Non-pigmented ciliary epithelial cell (primary cell): Measurements from ENCODE around the gene SEMA3E.

Source experiments
- DNase-seq: peaks from one replicate; pipeline ENCODE4 v3.0.0-alpha.2; 2010; ENCODE audit warnings: low read depth

SEMA3E gene

GRCh38 chr7:83640731-83641537 lies 8.0 kb downstream of the SEMA3E start:
- DNase-seq: no peak

- DNase-seq: no peak
Observed at GRCh38 chr7:83640240-83640639, 8.7 kb downstream of the SEMA3E start.

GRCh38 chr7:83633516-83633915 lies 15.4 kb downstream of the SEMA3E start:
- no peak for DNase-seq

- DNase-seq: no peak
Observed at GRCh38 chr7:83629117-83629880, 19.6 kb downstream of the SEMA3E start.

- DNase-seq: no peak
Observed at GRCh38 chr7:83617858-83618257, 31.1 kb downstream of the SEMA3E start.

GRCh38 chr7:83614112-83614511 lies 34.8 kb downstream of the SEMA3E start:
- no peak for DNase-seq

- DNase-seq: no peak
Observed at GRCh38 chr7:83613232-83613631, 35.7 kb downstream of the SEMA3E start.

- DNase-seq: no peak
Observed at GRCh38 chr7:83611776-83612175, 37.2 kb downstream of the SEMA3E start.

GRCh38 chr7:83610649-83611304 lies 38.2 kb downstream of the SEMA3E start:
- no peak for DNase-seq

- DNase-seq: no peak
Observed at GRCh38 chr7:83608716-83609115, 40.2 kb downstream of the SEMA3E start.

- no peak for DNase-seq
Observed at GRCh38 chr7:83603649-83604048, 45.3 kb downstream of the SEMA3E start.

- DNase-seq: no peak
Observed at GRCh38 chr7:83599131-83599530, 49.8 kb downstream of the SEMA3E start.

GRCh38 chr7:83593921-83594475 lies 54.9 kb downstream of the SEMA3E start:
- DNase-seq: no peak

- no peak for DNase-seq
Observed at GRCh38 chr7:83588602-83589240, 60.2 kb downstream of the SEMA3E start.

GRCh38 chr7:83586281-83586680 lies 62.7 kb downstream of the SEMA3E start:
- no peak for DNase-seq

GRCh38 chr7:83581667-83582435 lies 67.1 kb downstream of the SEMA3E start:
- no peak for DNase-seq

GRCh38 chr7:83579740-83580139 lies 69.2 kb downstream of the SEMA3E start:
- peak; percentile 14 for DNase-seq

- DNase-seq: no peak
Observed at GRCh38 chr7:83575436-83575835, 73.5 kb downstream of the SEMA3E start.

GRCh38 chr7:83574616-83575015 lies 74.3 kb downstream of the SEMA3E start:
- no peak for DNase-seq

- DNase-seq: no peak
Observed at GRCh38 chr7:83562960-83563359, 86.0 kb downstream of the SEMA3E start.

GRCh38 chr7:83562289-83562688 lies 86.7 kb downstream of the SEMA3E start:
- no peak for DNase-seq
